GM23338 (cell line): Measurements from ENCODE around the gene PHETA2.

Experiments
- EZH2 ChIP-seq: fragments of 200-600 bp; sonication (generic); IDR thresholded peaks from one replicate; pipeline ENCODE4 v1.8.0; 2017; ENCODE audit warnings: antibody characterized with exemption, mild to moderate bottlenecking, low read depth; ENCODE audit not compliant: unreplicated experiment
- EZH2phosphoT487 ChIP-seq: fragments of 200-600 bp; sonication (generic); IDR thresholded peaks from one replicate; pipeline ENCODE4 v1.8.1; 2018; ENCODE audit warnings: antibody characterized with exemption; ENCODE audit not compliant: unreplicated experiment
- JUNB ChIP-seq: IDR thresholded peaks from one replicate; pipeline ENCODE4 v1.6.1; 2016; ENCODE audit warnings: antibody characterized with exemption; ENCODE audit not compliant: unreplicated experiment
- NANOG ChIP-seq: IDR thresholded peaks from 2 replicates; pipeline ENCODE4 v1.6.1; 2016; ENCODE audit warnings: antibody characterized with exemption, borderline replicate concordance
- POLR2AphosphoS5 ChIP-seq: IDR thresholded peaks from 2 replicates; pipeline ENCODE4 v1.6.1; 2016; ENCODE audit warnings: antibody characterized with exemption, low read depth
- STAT1 ChIP-seq: IDR thresholded peaks from one replicate; pipeline ENCODE4 v1.6.1; 2016; ENCODE audit warnings: antibody characterized with exemption; ENCODE audit not compliant: unreplicated experiment
- ZNF114 ChIP-seq: fragments of 250-450 bp; sonication (Bioruptor Pico); IDR thresholded peaks from 2 replicates; pipeline ENCODE4 v1.5.0; 2020; ENCODE audit warnings: mild to moderate bottlenecking, moderate library complexity
- ZNF331 ChIP-seq: fragments of 250-450 bp; sonication (Bioruptor Pico); IDR thresholded peaks from 2 replicates; pipeline ENCODE4 v1.5.0; 2020; ENCODE audit warnings: low read depth, mild to moderate bottlenecking, moderate library complexity
- TF ChIP-seq, protein P1 (sequence below), 2 experiments: fragments of 200-600 bp in 1 of 2; sonication (generic) in 1 of 2; conservative IDR thresholded peaks; 2 replicates each; pipeline versions ENCODE4 v1.5.1 to v1.6.1; 2016 to 2017; ENCODE audit warnings: antibody characterized with exemption in 2 of 2, low read depth in 2 of 2, mild to moderate bottlenecking in 2 of 2, moderate library complexity in 1 of 2
- TF ChIP-seq, protein P2 (sequence below): IDR thresholded peaks from one replicate; pipeline ENCODE4 v1.6.1; 2018; ENCODE audit warnings: antibody characterized with exemption; ENCODE audit not compliant: unreplicated experiment

GRCh38 chr22:42070517-42071422, 3.3 kb upstream of the PHETA2 start, which contains the start of gene NAGA:
- TF ChIP-seq JUNB: no peak
- no peak for TF ChIP-seq EZH2phosphoT487
- TF ChIP-seq STAT1: no peak
- TF ChIP-seq, protein P1, sequence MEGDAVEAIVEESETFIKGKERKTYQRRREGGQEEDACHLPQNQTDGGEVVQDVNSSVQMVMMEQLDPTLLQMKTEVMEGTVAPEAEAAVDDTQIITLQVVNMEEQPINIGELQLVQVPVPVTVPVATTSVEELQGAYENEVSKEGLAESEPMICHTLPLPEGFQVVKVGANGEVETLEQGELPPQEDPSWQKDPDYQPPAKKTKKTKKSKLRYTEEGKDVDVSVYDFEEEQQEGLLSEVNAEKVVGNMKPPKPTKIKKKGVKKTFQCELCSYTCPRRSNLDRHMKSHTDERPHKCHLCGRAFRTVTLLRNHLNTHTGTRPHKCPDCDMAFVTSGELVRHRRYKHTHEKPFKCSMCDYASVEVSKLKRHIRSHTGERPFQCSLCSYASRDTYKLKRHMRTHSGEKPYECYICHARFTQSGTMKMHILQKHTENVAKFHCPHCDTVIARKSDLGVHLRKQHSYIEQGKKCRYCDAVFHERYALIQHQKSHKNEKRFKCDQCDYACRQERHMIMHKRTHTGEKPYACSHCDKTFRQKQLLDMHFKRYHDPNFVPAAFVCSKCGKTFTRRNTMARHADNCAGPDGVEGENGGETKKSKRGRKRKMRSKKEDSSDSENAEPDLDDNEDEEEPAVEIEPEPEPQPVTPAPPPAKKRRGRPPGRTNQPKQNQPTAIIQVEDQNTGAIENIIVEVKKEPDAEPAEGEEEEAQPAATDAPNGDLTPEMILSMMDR (conservative IDR thresholded peaks at IDR 0.05; ENCODE audit: low read depth in 2 of 2): no peak
- TF ChIP-seq NANOG: no peak
- TF ChIP-seq POLR2AphosphoS5: peak; percentile 94
- no peak for TF ChIP-seq ZNF331 (CRISPR knock-in tag)
- TF ChIP-seq EZH2: no peak
- TF ChIP-seq, protein P2, sequence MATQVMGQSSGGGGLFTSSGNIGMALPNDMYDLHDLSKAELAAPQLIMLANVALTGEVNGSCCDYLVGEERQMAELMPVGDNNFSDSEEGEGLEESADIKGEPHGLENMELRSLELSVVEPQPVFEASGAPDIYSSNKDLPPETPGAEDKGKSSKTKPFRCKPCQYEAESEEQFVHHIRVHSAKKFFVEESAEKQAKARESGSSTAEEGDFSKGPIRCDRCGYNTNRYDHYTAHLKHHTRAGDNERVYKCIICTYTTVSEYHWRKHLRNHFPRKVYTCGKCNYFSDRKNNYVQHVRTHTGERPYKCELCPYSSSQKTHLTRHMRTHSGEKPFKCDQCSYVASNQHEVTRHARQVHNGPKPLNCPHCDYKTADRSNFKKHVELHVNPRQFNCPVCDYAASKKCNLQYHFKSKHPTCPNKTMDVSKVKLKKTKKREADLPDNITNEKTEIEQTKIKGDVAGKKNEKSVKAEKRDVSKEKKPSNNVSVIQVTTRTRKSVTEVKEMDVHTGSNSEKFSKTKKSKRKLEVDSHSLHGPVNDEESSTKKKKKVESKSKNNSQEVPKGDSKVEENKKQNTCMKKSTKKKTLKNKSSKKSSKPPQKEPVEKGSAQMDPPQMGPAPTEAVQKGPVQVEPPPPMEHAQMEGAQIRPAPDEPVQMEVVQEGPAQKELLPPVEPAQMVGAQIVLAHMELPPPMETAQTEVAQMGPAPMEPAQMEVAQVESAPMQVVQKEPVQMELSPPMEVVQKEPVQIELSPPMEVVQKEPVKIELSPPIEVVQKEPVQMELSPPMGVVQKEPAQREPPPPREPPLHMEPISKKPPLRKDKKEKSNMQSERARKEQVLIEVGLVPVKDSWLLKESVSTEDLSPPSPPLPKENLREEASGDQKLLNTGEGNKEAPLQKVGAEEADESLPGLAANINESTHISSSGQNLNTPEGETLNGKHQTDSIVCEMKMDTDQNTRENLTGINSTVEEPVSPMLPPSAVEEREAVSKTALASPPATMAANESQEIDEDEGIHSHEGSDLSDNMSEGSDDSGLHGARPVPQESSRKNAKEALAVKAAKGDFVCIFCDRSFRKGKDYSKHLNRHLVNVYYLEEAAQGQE: no peak
- TF ChIP-seq ZNF114 (CRISPR knock-in tag): no peak
